ENCODE data around the gene PRDM16.

PRDM16 gene

GRCh38 chr1:3316340-3316943 lies 247.4 kb downstream of the PRDM16 start:
- DNase-seq: no peak

- no peak for DNase-seq
Observed at GRCh38 chr1:3317456-3317855, 248.5 kb downstream of the PRDM16 start.

- no peak for DNase-seq
Observed at GRCh38 chr1:3318329-3318728, 249.3 kb downstream of the PRDM16 start.

DNA sequence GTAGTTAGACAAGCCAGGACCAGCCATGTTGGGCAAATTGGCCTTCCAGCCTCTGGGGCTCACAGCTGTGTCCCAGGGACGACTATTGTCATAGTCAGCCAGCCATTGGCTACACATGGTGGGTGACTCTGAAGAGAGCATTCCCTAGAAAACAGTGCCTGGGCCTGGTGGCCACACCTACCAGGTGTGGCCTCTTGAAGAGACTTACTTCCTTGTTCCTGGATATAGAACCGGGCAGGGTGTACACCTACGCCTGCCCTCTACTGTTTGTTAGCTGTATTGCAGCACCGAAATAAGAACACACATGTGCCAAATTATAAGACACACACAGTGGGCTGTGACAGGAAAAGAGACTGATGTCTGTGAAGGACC lies 250.9 kb downstream of the PRDM16 start:
- peak; percentile 56 for DNase-seq

DNA sequence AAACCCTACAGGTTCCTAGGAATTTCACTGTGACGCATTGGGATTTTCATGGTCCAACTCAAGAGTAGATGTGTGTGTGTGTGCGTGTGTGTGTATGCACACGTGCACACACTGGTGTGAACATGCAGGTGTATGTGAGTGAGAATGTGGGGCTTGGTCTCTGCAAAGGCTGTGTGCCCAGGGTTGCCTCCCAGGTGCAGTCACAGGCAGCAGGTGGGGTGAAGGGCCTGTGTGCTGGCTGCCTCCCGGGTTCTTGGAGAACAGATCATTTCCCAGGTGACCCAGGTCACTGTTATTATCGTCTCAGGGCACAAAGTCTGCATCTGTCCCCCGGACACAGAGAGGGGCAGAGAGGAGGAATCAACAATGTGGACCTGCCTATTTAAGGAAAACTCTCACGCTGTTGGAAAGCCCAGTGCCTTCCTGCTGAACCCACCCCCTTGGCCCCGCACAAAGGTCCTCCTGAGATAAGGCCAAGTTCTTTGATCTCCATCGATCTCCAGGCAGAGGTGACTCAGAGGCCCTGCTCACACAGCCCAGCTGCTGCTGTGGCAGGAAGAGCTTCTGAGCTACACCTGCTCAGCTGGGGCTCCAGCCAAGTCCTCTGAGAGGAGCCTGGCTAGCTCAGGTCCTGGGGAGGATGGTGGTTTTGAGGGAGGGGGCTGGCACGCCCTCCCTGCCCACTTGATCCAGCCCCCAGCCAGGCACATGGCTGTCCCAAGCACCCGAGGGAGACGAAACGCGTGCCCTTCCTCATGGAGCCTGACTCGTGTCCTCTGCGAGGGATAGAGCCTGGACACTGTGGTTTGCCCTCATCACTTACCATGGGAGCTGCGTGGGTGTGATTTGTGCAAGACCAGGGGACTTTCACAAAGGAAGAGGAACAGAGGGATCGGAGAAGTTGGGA lies 251.5 kb downstream of the PRDM16 start:
- no peak for DNase-seq

DNA sequence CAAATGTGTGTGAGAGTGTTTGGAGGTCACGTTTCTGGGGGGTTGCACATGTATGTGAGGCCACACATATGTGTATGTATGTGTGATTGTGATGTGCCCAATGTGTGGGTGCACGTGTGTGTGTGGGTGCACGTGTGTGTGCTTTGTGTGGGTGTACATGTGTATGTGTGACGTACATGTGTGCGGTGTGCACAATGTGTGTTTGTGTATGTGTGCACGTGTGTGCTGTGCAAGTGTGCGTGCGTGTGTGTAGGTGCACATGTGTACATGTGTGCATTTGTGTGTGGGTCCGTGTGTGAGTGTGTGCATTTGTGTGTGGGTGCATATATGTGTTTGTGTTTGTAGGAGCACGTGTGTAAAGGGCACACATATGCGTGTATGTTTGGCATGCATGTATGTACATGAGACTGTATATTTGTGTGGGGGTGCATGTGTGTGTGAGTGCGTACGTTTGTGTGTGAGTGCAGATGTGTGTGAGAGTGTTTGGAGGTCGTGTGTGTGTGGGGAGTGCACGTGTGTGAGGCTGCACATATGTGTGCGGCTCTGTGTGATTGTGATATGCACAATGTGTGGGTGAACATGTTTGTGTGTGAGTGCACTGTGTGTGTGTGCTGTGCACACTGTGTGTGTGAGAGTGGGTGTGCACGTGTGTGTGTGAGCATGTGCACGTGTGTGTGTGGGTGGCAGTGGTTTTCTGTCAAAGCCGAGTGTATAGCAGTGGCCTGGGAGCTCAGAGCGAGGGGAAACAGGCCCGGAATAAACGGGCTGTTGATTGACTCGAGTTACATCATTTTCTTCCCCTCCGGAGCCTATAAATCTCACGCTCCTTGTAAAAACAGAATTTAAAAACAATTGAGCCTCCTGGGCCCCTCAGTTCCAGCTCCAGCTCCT lies 252.8 kb downstream of the PRDM16 start:
- DNase-seq: no peak

- no peak for DNase-seq
Observed at GRCh38 chr1:3322450-3323020, 253.5 kb downstream of the PRDM16 start.

GRCh38 chr1:3323021-3323795 lies 254.2 kb downstream of the PRDM16 start:
- DNase-seq: no peak

- DNase-seq: no peak
Observed at GRCh38 chr1:3323796-3324703, 255.0 kb downstream of the PRDM16 start.

DNA sequence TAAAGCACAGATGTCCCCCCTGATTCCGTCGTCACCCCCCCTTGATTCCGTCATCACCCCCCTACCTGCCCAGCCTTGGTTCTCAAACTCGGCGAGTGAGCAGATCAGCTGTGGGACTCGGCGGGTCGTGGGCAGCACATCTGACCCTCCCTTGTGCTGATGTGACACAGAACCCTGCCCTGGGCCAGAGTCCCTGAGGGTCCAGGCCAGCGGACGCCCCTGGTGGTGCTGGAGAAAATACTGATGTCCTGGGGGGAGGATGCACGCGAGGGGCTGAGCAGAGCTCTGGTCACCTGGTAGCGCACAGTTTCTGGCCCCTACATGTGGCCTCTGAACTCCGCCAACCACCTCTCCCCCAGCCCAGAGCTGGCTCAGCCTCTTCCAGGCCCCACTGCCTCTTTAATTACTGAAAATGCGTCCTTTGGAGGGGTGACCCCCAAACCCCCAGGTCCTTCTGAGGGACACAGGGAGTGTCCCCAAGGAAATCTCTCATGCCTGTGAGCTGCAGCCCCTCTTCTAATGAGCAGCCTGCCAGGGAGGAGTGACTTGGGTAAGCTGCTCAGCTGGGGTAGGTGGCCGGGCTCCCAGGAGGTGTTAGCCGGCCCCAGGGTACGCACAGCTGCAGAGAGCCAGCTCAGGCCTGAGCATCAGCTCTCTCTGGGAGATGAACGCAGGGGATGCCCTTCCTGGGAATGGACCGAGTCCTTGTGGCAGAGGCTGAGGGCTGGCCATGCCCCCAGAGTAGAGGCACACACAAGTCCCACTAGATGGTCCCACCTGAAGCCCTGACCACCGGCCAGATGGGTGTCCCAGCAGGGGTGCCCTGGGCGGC lies 255.9 kb downstream of the PRDM16 start:
- no peak for DNase-seq

DNA sequence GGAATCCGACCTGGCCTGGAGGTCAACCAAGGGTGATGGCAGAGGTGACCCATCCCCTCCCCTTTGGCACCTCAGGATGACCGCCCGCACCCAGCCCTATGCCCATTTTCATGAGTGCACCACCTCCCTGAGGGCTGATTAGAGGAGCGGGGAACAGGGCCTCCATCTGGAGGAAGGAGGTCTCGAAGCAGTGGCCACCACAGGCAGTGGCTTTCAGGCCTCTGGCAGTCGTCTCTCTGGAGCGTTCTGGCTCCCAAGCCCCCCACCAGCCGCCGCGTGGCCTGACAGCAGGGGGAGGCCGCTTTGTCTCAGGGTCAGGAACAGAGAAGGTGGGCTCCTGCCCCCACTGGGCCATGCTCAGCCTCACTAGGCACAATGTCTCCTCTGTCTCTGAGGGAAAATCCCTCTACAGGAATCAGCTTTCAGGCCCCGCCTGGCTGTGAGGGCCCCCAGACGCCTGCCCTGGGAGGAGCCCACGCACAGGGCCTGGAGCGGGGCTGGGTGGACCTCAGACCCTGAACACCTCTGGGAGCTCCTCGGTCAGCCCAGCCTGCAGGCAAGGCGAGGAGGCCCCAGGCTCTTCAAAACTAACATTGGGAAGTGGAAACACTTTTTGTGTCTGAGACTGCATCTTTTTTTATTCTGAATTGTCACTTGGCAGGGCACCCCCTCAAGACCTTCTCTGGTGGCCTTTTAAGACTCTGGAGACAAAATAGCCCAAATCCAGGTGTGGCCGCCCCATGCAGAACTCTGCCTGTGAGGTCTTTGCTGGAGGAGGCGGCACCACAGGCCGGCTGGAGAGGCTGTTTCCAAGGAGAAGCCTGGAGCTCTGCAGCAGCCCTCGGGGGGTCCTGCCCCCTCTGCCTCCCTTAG lies 257.7 kb downstream of the PRDM16 start:
- DNase-seq: no peak

GRCh38 chr1:3327389-3327702 lies 258.3 kb downstream of the PRDM16 start:
- no peak for DNase-seq

DNA sequence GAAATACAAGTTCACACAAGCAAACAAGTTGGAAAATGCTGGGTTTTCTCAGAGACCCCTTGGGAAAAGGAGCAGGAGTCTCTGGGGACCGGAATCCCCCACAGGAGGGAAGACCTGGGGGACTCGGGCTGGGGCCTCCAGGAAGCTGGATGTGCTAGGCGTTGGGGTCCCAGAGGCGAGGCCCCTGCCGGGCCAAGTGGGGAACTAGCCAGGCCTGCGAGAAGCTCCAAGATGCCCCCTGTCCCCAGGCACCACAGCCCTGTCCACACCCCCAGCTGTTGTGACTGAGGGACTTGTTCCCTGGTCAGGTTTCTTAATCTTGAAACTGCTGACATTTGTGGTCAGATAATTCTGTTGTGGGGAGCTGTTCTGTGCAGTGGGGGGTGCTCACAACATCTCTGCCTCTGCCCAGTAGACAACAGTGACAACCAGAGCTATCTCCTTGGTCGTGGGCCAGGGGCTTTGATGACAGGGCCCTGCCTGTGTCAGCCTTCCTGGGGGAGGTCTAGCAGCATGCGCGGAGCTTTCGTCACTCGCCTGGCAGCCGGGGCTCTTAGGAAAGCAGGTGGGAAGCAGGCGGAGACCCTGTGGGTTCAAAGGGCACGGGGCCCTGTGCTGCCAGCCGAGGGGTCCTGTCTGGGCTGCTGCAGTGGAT lies 259.1 kb downstream of the PRDM16 start:
- no peak for DNase-seq

DNA sequence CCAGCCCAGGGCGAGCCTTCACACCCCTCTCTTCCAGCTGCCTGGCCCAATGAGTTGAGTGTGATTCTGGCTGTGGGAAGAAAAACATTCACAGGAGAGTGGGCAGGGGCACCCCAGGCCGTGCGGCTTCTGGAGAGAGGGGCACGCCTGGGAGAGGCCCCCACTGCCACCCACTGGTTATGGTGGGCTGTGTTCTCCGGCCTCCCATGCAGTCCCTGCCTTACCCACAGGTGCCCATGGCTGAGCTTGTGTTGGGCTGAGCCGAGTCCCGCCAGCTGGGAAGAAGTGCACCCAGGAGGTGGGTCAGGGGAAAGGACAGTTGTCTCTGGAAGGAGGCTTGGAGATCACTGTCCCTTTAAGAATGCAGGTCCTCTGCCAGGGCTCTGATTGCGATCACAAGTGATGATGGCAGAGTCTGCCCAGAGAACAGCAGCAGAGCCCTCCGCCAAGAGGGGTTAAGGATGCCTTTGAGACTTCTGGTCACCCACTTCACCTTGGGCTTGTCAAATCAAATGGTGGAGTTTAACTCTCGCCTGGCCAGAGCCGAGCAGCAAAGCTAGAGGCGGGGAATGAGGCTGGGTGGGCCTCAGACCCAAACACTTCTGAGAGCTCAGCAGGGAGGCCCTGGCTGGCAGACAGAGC lies 260.8 kb downstream of the PRDM16 start:
- no peak for DNase-seq

DNA sequence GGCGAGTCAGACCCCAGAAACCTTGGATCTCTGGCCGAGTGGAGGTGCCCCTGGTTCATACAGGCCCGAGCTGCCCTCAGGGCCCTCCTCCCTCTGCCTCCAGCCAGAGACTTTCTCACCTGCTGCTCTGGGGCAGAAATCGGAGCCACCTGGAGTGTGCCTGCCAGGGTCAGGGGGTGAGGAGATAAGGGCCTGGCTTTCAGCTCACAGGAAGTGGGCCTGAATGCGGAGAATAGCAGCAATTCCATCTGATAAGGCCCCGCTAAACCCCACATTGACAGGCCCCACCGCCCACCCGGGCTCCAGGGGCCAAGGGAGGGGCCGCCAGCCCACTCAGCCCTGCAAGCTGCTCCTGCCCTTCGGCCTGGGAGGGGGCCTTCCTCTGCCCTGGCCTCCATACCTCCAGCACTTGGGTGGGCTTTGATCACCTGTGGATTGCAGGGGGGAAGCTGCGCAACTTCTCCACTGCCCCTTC lies 261.8 kb downstream of the PRDM16 start:
- no peak for DNase-seq

DNA sequence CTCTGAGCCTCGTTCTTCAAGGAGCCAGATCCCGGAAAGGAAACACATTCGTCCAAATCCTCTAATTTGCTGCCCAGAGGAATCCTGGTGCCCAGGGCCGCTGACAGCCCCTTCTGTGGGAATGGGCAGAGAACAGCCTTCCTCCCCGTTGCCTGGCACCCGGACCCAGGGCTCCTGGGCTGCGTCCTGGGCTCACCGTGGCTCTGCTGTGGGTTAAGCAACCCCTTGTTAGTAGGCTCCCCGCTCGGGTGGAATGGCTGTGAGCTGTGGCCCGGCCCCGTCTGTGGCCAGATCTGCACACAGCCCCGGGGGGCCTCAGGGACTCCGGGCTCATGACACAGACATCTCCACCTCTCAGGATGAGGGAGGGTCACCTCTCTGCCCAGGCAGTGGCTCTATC lies 262.6 kb downstream of the PRDM16 start:
- no peak for DNase-seq

- no peak for DNase-seq
Observed at GRCh38 chr1:3332043-3332442, 263.0 kb downstream of the PRDM16 start.

DNA sequence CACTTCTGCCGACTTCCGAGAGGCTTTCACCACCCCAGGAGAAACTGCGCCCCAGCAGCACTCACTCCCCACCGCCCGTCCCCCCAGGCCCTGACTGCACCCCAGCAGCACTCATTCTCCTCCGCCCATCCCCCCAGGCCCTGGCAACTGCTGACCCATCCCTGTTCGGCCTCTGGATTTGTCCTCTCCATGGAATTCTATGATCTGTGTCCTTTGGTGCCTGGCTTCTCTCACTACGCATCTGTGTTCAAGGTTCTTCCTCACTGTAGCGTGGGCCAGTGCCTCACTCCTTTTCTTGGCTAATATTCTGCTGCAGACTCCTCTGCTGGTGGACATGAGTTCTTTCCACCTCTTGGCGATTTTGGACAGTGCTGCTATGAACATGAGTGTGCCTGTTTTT lies 263.7 kb downstream of the PRDM16 start:
- DNase-seq: no peak

Measured in NCI-H82 (cell line).